HG02938 (cell line): ENCODE data around the gene KLF16.

Experiments
- ATAC-seq: cut with Tn5 transposase; IDR thresholded peaks from one replicate; pipeline ENCODE4 v1.9.1; 2021; ENCODE audit warnings: mild to moderate bottlenecking, moderate library complexity; ENCODE audit not compliant: unreplicated experiment

Gene KLF16

DNA sequence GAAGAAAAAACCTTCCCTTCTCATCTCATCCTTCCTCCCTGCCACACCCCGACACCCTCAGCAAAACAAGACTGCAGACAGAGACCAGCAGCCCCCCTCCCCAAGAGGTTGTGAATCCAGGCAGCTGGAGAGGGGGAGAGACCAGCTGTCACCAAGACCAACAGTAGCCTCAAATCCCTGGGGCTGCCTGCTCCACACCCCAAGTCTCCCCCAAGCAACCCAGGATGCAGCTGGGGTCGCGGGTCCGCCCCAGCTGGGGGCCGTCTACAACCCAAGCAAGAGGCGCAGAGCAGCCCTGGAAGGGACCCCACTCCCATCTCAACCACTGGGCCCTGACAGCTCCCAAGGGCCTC is 7.1 kb downstream of the KLF16 start:
- no peak for ATAC-seq

DNA sequence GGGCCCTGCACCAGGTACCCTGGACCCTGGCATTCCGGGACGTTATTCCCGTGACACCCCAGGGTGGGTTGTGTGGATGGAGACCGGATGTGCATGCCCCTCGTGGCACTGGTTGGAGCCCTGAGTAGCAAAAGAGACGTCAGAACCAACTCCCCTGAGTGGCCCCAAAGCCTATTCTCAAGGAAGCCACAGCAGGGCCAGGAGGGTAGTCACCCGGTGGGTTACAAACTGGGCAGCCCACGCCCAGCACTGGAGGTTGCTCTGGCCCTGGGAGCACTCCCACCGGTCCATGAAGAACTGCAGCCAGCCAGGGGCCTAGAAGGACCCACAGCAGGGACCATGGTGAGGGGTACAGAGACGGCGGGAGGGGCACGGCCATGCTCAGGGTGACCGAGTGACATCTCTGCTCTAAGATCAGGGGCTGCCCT is 7.5 kb downstream of the KLF16 start:
- no peak for ATAC-seq

DNA sequence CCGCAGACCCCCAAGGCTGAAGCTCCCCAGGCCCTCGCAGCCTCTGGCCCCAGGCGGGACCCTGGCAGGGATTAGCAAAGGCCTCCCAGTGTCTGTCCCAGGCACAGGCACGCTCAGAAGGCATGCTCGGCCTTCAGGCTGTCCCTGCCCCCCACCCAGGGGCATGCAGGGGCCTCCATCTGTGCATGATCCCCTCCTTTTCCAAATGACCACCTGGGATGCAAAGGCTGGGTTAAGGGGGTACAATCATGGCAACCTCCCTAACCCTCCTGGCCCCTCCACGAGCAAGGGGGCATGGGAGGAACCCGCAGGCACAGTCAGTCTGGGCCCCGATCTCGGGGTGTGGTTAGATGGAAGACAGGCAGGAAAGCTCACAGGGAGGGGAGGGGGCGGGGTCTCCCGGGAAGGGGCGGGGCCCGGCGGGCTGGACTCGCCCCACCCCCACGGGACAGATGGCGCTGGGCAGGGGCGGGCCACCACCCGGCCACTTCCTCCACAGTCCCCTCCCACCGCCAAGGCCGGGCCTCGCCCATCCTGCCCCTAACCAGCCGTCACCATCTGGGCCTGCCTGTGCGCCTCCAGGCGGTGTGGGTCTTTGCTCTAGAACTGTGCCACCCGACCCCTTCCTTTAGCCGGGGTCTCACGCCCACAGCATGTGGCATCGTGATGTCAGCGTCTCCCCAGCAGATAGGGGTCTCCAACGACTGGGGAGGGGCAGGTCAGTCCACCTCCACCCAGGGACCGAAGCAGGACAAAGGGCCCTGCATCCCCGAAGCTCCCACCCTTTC is 8.1 kb downstream of the KLF16 start:
- ATAC-seq: no peak

DNA sequence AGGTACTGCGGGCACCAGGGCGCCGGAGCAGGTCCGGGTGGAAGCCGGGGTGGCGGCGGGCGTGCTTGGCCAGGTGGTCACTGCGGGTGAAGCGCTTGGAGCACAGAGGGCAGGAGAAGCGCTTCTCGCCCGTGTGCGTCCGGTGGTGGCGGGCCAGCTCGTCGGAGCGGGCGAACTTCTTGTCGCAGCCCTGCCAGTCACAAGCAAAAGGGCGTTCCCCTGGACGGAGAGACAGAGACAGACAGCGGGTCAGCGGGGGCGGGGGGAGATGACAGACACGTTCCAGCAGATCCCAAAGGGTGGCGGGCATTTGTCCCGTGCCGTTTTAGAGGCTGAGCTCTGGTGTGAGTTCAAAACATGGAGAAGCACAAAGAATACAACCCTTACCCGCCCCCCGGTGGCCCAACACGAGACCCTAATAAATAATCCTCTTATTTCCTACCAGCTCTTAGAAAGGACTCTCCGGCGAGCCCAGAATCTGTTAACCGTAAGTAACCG is 8.8 kb downstream of the KLF16 start:
- ATAC-seq: no peak

DNA sequence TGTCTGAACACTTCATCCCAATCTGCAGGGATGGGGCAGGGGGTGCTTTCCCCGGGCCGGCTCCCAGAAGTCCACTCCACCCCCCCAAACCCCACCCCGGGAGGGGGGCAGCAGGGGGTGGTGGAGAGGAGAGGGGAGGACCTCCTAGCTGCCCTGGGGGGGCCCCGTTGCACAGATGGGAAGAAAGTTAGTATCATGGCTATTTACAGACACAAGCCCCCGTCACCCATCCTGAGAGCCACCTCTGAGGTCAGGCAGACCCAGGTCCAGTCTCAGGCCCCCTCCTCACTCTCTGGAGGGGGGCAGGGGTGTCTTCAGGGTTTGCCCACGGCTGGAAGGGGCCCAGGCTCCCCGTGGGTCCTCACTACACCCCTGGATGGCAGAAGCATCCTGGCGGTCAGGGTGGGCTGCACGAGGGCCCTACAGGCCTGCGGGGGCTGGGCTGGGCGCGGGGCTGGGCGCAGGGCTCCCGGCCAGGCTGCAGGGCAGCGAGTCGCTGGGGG is 9.3 kb downstream of the KLF16 start:
- no peak for ATAC-seq

DNA sequence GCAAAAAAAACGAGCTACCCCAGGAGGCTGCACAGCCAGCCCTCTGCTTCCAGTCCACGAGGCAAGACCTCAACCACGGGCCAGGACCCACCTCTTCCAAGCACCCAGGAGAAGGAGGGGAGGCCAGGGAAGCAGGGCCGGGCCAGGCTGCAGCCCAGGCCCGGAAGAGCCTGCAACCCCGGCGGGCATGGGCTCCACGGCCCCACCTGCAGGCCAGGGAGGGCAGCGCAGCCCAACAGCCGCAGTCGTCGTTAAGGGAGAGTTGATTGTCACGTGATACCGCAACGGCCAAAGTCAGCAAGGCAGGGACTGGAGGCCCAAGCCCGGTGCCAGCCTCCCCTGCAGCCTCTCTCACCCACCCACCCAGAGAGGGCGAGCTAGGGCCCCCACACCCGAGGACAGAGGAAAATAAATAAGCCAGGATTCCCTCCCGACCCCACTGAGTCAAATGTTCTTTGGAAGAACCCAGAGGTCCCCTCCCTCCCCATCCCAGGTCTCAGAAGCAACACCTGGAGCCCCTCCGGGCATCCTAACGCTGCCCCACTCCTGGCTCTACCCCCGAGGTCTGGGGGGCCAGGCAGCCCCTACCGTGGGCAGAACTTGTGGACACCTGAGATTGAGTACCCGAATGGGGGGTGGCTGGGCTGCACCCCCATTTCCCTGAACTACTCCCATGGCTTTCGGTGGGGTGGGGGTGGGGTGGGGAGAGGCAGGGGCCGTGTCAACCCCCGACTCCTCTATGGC is 9.9 kb downstream of the KLF16 start:
- ATAC-seq: no peak

DNA sequence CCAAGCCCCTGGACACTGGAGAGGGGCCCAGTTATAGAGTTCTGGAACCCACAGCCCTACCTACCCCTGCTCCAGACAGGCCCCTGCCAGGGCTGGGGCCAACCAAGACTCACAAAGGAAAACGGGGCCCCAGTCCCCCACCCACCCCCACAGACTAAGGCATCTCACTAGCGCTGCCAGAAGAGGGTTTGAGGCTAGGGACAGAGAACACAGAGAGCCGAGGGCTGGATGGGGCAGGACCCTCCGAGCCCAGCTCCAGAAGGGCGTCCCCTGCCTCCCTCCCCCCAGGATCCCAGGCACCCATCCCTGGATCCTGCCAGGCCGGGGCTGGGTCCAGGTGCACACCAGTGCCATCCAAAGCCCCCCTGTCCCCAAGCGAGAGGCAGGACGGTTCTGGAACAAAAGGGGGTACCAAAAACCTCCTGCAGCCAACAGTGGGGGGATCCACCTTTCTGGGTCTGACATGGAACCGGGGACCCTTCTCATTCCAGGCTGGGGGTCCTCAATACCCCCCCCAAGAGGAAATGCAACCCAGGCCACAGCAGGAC is 10.7 kb downstream of the KLF16 start:
- no peak for ATAC-seq

DNA sequence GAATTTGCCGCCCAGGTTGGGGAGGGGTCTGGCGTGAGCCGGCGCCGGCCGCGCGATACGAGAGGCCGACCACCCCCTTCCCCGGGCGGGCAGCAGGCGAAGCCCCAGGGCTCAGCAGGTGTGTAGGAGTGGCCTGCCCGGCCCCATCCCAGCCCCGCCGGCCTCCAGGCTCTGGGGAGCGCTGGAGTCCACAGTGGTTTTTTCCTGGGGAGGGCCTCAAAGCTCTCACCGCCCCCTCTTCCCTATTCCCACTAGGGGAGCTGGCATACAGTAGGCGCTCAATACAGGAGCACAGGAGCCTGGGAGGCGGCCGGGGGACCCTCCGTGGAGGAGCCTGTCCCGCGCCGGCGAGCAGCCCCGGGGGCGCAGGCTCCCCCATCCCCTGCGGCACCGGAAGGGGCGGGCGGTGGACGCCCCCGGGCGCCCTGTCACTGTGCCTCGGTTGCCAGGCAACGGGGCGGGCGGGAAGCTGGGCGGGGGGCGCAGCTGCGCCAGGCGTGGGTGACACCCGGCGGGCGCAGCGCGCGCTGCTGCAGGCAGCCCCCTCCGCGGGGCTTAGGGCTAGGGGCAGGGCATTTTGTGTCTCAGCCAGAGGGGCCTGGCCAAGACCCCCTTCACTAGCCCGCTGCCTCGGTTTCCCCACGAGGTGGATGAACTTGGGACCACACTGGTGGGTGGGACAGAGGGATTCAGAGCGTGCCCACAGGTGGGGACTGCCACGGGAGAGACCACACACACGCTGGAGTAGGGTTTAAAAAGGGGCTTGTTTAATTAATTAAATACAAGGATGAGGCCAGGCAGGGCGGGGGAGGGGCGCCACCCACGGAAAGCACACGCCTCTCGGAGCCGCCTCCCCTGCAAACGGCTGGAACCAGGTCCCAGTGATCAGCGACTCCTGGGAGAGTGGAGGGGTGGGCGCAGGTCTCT is 11.5 kb downstream of the KLF16 start:
- no peak for ATAC-seq

DNA sequence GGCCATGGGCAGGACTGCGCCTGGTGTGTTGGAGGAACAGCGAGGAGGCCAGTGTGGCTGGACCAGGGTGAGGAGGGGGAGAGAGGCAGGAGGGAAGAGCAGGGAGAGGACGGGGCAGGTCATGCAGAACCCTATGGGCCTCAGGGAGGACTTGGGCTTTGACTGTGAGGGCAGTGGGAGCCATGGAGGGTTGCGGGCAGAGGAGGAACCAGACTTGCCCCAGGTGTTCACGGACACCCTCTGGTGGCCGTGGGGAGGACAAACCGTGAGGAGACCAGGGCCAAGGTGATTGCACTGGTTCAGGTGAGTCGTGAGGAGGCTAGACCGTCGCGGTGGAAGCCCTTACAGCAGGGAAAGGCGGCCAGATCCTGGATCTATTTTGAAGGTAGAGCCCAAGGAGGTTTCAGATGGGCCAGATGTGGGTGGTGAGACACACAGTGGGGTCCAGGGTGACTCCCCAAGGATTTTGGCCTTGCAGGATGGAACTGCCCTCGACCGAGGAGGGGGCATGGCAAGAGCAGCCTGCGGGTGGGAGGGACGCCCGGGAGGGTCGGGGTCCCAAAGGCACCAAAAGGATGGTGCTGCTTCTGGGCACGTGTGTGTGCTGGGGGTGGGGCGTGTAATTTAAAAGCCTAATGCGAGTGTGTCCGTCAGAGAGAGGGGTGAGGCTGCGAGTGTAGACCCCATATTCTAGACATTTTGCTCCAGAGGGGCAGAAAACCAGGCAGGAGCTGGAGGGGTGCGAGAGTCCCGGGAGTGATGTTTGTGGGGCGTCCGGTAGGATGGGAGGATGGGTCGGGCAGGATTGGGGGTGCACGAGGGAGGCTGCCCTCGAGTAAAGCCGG is 12.3 kb downstream of the KLF16 start:
- no peak for ATAC-seq

DNA sequence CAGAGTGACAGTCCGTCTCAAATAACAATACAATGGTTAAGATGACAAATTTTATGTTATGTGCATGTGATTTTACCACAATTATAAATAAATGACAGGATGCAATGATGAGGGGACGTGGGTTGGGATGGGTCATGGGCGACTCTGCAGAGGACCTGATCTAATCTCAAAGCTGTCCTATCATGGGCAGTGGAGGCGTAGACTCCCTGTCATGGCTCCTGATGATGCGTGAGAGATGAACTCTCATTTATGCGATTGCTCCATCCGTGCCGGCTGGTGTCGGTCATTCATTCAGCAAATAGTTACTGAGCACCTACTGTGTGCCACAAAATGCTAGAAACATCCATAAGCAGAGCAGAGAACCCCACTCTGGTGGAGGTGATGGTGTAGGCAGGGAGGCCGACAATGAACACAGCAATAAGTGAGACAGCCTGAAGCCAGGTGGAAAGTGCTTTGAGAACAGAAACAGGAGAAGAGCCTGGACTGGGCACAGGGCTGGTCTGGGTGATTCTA is 13.4 kb downstream of the KLF16 start:
- ATAC-seq: no peak

DNA sequence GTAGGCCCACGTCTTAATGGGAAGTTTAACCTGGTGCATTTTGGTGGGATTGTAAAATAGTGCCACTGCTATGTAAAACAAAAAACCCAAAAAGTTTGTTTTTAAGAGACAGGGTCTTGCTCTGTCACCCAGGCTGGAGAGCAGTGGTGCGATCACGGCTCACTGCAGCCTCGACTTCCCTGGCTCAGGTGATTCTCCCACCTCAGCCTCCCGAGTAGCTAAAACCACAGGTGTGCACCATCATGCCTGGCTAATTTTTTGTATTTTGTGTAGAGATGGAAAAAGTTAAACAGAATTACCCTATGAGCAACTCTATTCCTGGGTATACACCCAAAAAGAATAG is 14.3 kb downstream of the KLF16 start:
- no peak for ATAC-seq

DNA sequence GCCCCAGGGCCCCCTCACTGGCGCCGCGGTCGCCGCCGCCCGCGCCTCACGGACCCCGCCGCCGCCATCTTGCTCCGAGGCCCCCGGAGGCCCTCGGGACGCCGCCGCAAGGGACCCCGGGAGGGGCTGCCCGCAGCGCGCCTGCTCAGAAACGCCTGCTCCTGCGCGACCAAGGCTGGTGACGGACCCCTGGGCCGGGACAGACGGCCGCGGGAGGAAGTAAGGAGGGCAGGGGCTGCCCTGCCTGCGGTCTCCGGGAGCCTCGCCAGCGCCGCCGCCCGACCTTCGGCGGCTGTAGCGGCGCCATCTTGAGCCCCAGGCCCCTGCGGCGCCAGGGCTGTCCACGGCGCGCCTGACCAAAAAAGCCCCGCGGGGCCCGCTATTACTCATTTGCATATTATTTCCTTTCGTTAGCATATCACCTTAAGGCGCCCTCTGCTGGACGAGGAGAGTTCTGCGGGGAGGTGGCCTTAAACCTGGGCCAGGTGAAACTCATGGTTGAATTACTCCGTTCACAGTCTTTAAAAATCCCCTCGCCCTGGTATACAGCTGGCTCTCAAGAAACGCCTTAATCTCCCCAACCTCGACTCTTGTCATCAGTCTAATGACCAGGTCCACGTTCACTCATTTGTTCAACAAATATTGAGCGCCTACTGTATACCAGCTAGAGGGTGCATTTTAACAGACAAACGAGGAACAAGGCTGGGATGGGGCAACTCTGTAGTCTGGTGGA is 14.8 kb downstream of the KLF16 start, which contains the start of gene REXO1:
Gene REXO1, minus strand, starts transcription at position 85 of the 733 bp plus-strand sequence. CDS start 125 bp downstream, outside the sequence.
- peak; percentile 65 for ATAC-seq

DNA sequence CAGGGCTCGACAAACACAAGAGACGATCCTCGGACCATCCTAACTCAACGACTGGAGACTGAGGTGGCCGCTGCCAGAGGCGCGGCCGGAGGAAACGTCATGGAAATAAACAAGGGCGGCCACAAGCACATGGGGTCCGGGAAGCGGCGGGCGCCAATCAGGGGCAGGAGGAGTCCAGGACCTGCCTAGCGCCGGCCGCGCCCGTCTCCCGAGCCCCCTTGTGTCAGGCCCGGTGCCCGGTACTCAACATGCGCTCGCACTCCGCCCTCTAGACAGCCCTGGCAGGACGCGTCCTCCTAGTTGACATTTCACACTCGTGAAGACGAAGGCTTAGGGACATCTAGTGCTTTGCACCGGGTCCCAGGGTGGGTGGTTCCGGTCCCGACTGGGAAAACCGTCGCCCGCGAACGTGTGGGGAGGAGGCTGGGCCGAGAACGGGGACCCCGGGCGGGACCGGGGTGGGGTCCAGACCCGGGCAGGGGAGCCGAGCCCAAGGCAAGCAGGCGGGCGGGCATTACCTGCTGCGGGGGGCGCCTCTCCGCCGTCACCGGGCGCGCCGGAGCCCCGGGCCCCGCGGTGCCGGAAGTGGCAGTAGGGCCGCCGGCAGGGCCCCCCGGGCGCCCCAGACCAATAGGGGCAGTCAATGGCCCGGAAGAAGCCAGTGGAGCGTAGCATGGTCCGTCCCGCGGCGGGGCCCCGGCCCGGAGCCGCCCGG is 15.5 kb downstream of the KLF16 start:
- ATAC-seq: peak; percentile 36

DNA sequence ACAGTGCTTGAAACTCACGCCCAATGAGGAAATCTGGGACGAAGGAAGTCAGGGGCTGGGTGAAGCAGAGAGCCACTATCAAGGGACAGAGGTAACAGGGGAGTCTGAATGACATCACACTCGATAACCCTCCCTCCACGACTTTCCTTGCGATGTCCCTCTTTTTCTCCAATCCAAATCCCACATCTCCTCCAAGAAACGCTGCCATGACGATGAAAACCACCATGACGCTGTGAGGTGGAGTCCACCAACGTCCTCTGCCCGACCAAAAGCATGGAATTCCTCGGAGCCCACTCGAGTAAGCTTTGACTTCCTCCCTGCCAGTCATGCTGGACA is 16.1 kb downstream of the KLF16 start:
- ATAC-seq: no peak

DNA sequence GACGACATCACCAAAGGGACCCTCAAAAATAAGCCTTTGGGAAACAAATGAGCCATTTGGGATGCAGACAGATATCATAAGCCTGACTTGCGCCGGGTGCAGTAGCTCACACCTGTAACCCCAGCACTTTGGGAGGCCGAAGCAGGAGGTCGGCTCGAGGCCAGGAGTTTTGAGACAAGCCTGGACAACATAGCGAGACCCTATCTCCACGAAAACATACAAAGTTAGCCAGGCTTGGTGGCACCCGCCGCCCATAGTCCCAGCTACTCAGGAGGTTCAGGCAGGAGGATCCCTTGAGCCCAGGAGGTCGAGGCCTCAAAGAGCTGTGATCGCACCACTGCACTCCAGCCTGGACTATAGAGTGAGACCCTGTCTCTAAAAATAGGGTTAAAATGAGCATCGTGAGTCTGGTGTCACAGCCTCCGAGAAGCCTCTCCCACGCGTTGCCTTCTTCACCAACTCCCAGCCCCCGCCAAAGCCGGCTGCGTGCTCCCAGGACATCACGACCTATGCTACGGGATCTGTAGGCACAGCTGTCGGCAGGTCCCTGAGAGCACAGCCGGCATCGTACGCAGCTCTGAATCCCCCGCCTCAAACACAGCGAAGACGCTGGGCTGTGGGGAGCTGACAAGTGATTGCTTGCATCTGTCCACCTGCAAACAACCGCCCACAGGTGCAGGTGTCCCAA is 16.7 kb downstream of the KLF16 start:
- ATAC-seq: no peak

DNA sequence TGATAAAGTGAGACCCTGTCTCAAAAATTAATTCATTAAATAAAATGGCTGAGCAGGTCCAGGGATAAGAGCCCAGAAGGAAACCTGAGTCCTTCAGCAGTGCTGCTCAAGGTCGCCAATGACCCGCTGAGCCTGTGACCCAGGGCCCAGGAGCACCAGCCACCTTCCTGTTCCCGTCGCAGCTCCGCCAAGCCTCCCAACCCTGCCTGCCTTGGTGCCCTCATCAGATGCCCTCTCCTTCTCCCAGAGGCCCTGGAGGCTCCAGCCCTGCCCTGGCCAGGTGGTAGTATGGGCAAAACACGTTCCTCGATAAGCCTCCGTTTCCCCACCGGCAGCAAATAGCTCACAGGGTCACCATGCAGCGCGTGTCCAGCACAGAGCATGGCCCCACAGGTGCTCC is 17.7 kb downstream of the KLF16 start:
- ATAC-seq: no peak

DNA sequence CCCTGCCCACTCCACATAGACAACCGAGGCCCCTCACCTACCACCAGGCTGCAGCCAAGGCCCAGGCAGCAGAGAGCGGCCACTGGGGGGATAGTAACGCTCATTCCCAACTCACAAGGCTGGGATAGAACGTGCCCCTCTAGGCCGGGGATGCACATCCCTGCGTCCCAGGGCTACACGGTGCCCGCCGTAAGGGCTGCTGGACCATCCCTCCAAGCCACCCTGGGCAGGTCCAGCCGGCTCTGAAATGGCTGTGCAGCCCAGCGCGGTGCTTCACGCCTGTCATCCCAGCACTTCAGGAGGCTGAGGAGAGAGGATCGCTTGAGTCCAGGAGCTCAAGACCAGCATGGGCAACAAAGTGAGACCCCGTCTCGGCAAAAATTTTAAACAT is 18.3 kb downstream of the KLF16 start:
- no peak for ATAC-seq
